Stimulated activated CD4-positive, alpha-beta T cell treated with anti-CD3 and anti-CD28 coated beads, Interleukin-15, amount 100 ng/mL, for 1 hour (primary cell): ENCODE data around the gene SLCO4A1.
"Not testable (repeated sequence)": the region's sequence is repeated elsewhere in the genome, so short reads cannot be mapped to it uniquely, and the experiment has no call there.

Source experiments
- DNase-seq, 2 donors: peaks; one replicate each; pipeline ENCODE4 v3.0.0-alpha.2; 2020; ENCODE audit warnings: low read depth in 1 of 2, low spot score in 1 of 2

SLCO4A1 gene

GRCh38 chr20:62622178-62622876 lies 20.0 kb upstream of the SLCO4A1 start:
- DNase-seq, result no peak

GRCh38 chr20:62622877-62623487 lies 19.3 kb upstream of the SLCO4A1 start:
- DNase-seq, result no peak

- peak; percentile 65 to 75 for DNase-seq
Observed at GRCh38 chr20:62623488-62624324, 18.6 kb upstream of the SLCO4A1 start.

- no peak for DNase-seq
Observed at GRCh38 chr20:62624325-62624690, 18.0 kb upstream of the SLCO4A1 start.

GRCh38 chr20:62624719-62625453 lies 17.4 kb upstream of the SLCO4A1 start:
- DNase-seq, result no peak

- DNase-seq, result no peak
Observed at GRCh38 chr20:62625516-62625915, 16.8 kb upstream of the SLCO4A1 start.

GRCh38 chr20:62625921-62626547 lies 16.3 kb upstream of the SLCO4A1 start:
- no peak for DNase-seq

- DNase-seq, result not testable (repeated sequence)
Observed at GRCh38 chr20:62627425-62627824, 14.9 kb upstream of the SLCO4A1 start.

- DNase-seq, result no peak
Observed at GRCh38 chr20:62627901-62628612, 14.2 kb upstream of the SLCO4A1 start.

- DNase-seq, result no peak
Observed at GRCh38 chr20:62628691-62629090, 13.6 kb upstream of the SLCO4A1 start.

GRCh38 chr20:62629864-62630470 lies 12.3 kb upstream of the SLCO4A1 start:
- no peak for DNase-seq

- no peak for DNase-seq
Observed at GRCh38 chr20:62631336-62632308, 10.7 kb upstream of the SLCO4A1 start.

- DNase-seq, result no peak
Observed at GRCh38 chr20:62632575-62633090, 9.7 kb upstream of the SLCO4A1 start.

GRCh38 chr20:62633598-62634329 lies 8.5 kb upstream of the SLCO4A1 start:
- DNase-seq, result no peak

- no peak for DNase-seq
Observed at GRCh38 chr20:62634330-62634967, 7.9 kb upstream of the SLCO4A1 start.

- no peak for DNase-seq
Observed at GRCh38 chr20:62635232-62635631, 7.1 kb upstream of the SLCO4A1 start.

GRCh38 chr20:62635852-62636251 lies 6.5 kb upstream of the SLCO4A1 start:
- DNase-seq, result no peak
